GM11168 (cell line): ENCODE results near the gene SFRP5.

ENCODE experiments used
- in situ Hi-C: fragments of 300-500 bp; cut with MboI; formaldehyde crosslinking; loops from one replicate; pipeline ENCODE4 v1.12.0; 2022; ENCODE audit warnings: low sequenced_read_pairs; ENCODE audit not compliant: unreplicated experiment

SFRP5 gene

DNA sequence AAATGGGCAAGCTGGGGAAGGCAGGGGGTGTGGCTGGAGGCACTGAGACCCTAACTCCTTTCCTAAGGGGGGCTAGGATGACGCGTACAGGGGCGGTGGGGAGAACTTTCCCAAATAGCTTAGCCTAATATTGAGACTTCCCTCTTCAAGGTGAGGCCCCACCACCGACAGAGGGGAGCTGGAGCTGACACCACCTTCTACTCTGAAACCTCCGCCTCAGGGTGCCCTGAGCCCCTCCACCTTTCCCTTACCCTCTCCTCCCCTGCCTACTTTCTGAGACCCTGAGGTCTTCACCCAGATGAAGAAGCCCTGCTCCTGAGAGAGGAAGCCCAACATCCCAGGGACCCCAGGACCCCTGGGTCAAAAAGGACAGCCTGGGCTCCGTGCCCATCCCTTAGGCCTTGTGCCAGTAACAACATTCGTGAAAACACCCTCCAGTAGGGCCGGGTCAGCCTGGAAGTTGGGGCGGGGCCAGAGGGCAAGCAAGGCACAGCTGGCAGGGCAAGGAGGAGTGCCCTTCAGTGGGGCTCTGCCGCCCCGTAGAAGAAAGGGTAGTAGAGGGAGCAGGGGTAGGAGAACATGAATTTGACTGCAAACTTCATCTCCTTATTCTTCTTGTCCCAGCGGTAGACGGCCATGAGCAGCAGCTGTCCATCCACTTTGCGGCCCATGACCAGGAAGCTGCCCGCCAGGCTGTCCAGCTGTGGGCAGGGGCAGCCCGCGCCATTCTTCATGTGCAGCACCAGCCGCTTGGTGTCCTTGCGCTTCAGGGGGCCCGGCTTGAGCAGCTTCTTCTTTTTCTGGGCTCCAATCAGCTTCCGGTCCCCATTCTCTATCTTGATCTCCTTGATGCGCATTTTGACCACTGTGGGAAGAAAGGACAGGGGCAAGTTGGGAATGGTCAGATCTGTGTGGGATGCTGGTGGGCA lies 4.5 kb downstream of the SFRP5 start:
- in situ Hi-C loops: no loop called here

DNA sequence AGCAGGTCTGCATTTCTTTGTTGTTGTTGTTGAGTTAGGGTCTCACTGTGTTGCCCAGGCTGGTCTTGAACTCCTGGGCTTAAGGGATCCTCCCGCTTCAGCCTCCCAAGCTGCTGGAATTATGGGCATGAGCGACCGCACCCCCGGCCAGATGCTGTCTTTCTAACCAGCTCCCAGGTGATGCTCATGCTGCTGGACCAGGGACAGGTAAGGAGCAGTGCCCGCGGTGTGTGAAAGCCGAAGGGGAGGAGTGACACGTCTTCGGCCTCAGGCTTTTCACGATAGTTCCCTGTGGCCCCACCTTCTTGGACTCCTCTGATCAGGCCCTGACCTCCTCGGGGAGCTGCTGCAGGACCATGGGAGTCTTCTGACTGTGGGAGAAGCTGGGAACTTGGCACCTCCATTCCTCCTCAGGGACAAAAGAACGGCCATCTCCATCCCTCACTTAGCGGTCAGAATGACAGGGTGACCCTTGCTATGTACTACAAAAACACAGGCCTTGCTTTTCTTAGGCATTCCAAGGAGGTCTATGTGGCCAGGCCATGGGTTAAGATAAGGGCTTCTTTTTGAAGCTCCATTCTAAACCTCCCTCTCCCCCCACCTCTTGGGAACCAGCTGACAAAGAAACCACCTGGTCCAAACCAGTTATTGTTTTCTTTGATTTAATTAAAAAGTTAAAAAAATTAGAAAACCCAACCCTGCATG lies 5.5 kb downstream of the SFRP5 start:
- in situ Hi-C loops: no loop called here

DNA sequence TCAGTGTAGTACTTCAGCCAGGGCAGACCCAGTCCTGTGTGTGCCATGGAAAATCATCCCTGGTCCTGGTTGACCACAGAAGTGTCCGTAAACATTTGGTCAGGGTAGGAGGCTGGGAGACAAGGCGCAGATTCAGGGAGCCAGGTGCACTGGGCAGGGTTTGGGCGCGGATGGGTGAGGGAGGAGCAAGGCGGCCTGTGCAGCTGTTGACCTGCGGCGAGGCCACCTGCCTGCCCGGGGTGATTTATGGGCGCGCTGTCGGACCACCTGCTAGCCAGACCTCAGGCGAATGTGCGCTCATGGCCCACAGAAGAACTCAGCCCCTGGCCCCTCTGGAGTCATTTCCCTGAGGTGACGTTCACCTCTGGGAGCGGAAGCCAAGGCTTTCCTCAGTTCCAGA lies 6.6 kb downstream of the SFRP5 start:
- in situ Hi-C loops: no loop called here

DNA sequence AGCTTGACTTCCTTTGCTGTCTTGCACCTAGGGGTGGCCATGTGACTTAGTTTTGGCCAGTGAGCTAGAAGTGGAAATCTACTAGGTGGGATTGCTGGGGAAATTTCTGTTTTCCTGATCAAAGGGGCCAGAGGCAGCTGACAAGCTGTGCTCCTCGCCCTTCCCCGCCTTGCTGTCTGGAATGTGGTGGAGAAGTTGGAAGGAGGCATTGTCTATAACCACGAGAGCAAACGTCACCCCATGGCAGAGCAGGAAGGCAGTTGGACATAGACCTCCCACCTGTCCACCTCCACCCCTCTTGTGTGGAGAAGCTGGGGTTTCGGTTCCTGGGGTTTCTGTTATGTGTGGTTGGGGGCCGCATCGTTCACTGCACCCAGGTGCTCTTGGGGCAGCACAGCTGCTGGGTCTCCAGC lies 7.3 kb downstream of the SFRP5 start:
- in situ Hi-C loops: no loop called here

DNA sequence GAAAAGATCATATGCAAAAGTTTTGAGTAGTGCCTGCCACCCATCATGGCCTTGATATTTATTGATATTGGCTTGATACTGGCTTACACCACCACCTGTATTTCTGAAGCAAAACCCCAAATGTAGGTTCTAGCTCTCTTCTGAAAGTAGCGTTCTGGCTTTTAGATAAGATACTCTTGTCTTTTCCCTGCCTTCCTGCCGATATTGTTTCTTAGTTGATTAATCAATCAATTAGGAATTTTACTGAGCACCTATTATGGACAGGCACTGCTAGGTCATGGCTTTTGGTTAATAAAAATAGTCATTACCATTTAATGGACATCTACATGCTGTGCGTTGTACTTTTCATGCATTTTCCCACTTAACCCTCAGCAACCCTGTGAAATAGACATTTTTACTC lies 7.9 kb downstream of the SFRP5 start:
- in situ Hi-C loops: no loop called here

DNA sequence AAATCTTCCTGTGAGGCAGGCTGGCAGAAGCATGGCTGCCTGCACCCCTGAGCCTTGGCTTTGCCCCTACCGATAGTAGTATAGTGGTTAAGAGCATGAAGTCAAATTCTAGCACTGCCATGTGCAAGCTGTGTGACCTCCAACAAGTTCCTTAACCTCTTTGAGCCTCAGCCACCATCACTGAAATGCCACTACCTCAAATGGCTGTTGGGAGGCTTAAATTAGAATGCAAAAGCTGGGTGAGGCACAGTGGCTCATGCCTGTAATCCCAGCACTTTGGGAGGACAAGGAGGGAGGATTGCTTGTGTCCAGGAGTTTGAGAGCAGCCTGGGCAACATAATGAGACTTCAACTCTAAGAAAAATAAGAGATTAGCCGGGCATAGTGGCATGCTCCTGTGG lies 8.4 kb downstream of the SFRP5 start:
- in situ Hi-C loops: no loop called here

DNA sequence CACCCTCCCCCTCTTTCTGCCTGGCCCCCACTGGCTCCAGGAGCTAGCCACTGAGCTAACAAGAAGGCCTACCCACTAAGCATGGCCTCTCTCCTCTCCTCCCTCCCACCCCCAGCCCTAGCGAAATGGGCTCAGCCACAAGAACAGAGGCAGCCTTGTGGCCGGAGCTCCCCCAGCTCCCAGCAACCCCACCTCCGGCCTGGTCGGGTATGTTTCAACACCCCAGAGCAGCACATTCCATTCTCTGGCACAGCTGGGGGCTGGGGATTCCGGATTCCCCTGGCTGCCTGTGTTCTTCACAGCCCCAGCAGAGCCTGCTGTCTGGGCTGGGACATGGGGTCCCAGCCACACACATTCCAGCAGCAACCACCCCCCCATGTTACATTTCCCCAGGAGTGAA lies 9.0 kb downstream of the SFRP5 start:
- in situ Hi-C loops: no loop called here

DNA sequence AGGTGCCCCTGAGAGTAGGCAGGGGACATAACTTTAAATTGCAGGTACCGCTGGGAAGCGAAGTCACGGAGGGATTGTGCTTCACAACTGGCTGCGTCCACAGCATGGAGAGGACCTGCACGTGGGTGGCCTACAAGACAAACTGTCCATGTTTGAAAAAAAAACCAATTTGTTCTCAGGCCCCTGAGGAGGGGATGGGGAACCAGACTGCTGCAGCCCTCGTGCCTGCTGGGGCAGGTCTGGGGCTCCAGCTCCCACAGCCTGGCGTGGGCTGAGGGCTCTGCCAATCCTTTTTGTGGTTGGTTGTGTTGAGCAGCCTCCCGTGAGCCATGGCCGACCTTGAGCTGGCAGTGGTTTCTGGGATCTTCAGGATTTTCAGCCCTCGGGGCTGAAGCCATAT lies 9.7 kb downstream of the SFRP5 start:
- in situ Hi-C loops: no loop called here

DNA sequence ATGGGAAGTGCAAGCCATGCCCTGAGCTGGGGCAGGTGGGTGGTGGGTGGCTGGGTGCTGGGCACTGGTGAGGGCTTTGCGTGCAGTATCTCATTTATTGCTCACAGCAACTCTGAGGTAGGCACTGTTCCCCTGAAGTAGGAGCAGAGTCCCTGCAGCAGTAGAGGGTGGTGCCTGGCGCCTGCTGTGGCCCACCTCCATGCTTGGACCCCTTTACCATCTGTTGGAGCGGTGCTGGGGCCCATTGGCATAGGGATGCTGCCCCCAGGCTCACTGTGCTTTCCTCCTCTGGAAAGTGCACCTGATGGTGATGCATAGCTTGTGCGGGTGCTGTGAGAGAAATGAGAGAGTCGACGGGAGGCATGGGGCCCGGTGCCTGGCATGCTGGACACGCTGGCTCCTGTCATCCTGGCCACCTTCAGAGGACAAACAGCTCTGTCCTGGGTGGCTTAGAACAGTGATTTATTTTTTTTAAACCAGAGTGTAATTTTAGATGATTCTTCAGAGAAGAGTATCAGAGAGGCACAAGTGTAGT lies 10.4 kb downstream of the SFRP5 start:
- in situ Hi-C loops: no loop called here

DNA sequence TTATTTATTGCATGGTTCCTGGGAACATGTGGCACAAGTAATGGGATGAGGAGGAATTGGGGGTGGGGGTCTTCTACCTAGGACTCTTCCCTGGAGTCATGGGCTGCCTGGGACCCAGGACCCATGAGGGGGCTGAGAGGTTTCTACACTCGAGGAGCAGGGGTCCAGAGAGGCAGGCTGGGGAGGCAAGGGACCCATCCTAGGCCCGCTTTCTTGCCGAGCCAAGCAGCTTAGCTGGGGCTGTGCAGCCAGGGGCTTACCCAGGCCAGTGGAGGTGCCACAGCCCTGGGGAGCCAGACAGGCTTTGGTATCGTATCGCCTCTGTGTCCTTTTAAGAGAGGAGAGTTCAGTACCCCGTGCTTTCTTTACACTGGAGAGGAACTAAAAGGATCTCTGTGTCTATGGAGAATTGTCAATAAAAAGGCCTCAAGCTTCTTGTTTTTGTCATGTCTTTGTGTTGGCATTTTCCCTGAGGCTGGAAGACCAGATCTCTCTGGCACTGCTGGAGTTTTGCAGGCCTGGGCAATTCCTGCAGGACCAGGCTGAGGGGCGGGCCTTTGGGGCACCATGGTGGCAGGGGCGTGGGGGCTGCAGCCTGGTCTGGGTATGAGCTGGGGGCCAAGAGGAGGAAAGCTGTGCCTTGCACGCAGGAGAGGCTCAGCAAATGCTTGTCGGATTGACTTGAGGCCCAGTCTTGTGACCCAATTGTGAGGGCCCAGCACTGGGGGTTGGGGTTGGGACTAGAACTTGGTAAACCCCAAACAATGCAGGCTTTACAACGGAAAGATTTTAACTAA lies 11.1 kb downstream of the SFRP5 start:
- in situ Hi-C loops: no loop called here

DNA sequence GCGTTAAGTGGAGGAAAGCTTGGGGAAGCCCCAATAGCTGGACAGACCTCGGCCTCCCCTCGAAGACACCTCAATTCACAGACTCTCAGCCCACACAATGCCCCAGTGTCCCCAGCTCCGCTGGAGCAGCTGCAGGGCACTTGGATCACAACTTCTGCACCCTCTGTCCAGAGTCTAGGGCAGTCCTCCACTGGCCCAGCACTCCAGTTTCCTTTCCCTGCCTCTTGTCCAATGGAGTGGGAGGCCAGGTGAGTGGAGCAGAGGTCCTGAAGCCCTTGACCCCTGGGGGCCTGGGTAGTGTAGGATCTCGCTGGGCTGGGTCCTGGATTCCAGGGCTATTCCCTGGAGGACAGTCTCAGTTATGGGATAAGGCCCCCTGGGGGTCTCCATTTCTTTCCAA lies 11.9 kb downstream of the SFRP5 start:
- in situ Hi-C loops: no loop called here

DNA sequence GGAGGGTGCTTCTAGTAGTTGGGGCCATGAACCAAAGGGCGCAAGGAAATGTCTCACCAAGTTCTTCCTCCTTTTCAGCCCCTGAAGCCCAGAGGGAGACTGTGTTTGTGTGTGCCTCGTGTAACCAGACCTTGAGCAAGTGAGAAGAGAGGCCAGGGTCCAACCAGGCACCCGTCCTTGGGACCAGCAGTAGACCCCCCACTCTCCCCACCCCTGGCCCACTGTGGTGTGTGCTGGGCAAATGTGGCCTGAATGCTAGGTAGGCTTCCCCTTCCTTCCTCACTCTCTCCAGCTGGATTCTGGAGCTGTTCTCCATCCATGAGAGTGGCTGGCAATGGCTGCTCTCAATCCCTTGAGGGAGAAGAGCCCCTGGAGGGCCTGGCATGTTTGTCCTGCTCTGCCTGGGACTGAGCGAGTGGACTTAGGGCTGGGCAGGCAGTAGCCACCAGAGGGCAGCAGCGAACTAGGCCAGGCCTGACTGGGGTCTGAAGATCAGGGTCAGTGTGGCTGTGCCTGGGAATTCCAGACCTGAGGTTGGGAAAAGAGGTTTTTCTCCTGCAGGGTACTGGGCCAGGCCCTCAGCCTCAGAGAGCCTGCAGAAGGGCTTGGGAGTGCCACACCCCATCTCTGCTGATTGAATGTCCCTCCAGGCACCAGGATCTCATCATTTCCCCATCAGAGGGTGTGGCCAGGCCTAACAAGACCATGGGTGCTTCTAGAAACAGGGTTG lies 12.5 kb downstream of the SFRP5 start:
- in situ Hi-C loops: no loop called here

DNA sequence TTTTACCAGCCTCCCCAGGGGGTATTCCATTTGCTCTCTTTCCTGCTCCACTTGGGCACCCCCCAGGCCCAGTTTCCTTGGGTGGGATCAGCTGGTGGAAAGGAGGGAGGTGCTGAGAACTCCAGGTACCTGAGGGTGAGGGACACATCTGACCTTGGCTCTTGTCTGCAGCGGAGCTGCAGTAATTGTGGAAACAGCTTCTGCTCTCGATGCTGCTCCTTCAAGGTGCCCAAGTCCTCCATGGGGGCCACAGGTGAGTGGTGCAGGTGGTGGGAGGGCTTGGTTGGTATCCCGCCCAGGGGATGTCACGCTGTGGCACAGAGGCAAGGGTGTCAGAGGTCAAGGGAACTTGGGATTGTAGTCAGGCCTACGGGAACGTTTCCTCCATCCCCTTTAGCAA lies 14.3 kb downstream of the SFRP5 start:
- in situ Hi-C loops: no loop called here

DNA sequence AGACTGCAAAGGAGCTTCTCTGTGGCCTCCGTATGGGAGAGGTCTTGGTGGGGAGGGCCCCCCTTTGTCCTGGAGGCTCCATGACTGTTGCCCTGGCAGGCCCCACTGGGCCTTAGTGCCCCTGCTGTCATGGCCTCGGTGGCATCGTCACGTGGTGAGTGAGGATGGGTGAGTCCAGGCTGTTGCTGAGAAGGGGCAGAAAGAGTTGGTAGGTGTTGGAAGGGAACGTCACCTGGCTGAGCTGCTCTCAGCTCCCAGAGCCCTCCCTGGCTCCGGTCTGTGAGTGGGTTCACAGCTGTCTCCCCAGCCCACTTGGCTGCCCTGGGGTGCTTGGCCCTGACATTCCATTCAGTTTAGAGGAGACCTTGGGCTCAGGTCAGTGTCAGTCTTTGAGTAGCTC lies 16.1 kb downstream of the SFRP5 start:
- in situ Hi-C loops: no loop called here

DNA sequence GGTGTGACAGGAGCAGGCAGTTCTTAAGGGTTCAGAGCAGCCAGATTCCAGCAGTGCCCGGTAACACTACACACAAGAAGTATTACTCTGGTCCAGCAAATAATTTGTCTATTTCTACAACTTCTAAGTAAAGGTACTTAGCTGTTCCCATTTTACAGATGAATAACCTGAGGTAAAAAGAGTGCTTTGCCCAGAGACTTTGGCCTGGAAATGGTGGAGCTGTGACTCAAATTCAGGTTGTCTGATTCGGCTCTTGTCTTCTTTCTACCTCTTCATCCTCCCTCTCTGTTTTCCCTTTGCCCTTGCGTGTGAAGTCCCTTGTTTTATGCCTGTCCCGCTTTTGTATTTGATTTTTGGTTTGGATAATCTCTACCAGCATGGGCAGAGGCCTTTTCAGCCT lies 17.1 kb downstream of the SFRP5 start:
- in situ Hi-C loops: no loop called here

DNA sequence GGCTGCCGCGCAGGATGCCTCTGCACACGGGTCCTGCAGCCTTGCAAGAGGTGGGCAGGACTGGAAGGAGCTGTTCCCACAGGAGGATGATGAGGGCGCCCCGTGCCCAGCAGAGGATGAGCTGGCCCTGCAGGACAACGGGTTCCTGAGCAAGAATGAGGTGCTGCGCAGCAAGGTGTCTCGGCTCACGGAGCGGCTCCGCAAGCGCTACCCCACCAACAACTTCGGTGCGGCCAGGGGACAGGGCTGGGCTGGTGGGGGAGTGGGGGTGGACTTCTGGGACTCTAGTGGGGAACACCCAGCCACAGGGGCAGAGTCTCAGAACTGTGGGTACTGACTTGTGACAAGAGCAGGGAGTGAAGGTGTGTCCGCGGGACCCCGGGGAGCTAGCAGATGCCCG lies 18.8 kb downstream of the SFRP5 start:
- in situ Hi-C loops: no loop called here

DNA sequence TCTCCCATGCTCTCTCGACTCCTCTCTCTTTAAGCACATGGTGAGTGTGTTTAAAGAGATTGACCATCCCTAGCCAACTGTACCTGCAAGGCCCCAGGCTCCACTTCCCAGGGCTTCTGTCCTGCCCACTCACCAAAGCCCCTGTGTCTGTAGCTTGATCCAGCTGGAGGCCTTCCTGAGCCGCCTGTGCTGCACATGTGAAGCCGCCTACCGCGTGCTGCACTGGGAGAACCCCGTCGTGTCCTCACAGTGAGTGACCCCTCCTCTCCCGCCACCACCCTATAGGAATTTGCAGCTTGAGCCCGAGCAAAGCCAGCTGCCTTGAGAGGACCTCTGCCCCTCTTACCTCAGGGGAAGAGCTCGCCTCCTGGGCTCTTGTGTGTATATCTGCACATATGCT lies 23.7 kb downstream of the SFRP5 start:
- in situ Hi-C loops: no loop called here

DNA sequence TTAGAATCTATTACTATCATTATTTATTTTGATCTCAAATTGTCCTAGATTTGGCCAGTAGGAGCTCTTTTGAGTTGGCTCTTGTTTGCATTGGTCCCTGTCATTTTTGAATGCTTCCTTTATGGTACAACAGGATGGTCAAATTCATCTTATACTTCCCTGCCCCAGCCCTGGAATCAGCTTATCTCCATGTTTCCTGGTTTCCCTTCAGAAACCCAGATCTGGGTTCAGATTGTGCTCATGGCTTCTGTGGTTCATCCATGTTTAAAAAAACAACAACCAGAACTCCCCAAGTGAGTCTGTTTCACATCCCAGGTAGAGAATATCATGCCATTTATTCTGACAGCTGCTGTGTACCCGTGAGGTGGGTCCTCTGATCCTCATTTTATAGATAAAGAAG lies 24.2 kb downstream of the SFRP5 start:
- in situ Hi-C loops: no loop called here

DNA sequence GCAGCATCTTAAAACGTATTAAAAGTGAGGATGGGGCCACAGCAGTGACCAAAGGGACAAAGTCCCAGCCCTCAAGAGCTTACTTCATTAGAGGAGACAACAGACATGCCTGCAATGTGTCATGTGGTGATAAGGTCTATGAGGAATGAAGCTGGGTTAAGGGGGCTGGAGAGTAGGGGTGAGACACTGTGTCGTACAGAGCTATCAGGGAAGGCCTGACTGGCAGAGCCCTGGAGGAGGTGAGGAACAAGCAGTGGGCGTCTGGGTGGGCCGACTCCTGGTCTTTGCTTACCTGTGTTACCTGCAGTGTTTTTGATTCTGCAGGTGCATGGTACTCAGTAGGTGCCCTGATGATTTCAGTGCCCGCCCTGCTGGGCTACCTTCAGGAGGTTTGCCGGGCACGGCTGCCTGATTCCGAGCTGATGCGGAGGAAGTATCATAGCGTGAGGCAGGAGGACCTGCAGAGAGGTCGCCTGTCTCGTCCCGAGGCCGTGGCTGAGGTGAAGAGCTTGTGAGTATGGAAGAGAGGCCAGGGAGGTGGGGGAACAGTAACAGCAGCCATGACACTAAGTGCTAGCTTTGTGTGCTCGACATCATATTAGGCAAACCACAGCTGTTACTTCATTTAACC lies 27.3 kb downstream of the SFRP5 start:
- in situ Hi-C loops: no loop called here
